Stomach (tissue), 4 donors: ENCODE data around the gene SLC29A2.

Source experiments
- EP300 ChIP-seq: sonication (generic); formaldehyde crosslinking; IDR thresholded peaks from one replicate; pipeline ENCODE4 v1.6.1; 2017; ENCODE audit warnings: antibody characterized with exemption
- TF ChIP-seq, protein P1 (sequence below), 7 experiments: fragments of 450-650 bp in 4 of 7; fragments of 200-600 bp in 3 of 7; sonication (generic) in 3 of 7; IDR thresholded peaks; one replicate each; pipeline ENCODE4 v1.5.1; 2016 to 2019; ENCODE audit warnings: antibody characterized with exemption in 7 of 7, control low read depth in 2 of 7, mild to moderate bottlenecking in 1 of 7

DNA sequence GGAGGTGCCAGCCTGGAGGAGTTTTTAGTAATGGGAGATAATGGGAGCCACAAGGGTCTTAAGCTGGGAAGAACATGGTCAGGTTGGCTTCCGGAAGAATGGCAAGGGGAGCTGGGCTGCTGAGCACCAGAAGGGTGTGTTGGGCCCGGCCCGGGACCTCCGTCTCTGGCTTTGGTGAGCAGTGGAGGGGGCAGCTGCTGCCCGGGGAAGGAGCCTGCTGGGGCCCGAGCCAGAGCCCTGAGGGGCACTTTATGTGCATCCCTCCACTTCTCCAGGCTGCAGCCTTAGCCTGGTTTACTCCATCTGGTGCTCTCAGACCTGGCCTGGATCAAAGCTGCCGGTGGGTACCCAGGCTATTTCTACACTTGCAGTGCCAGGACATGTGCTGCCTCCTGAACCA lies 40.5 kb upstream of the SLC29A2 start:
- TF ChIP-seq, protein P1, sequence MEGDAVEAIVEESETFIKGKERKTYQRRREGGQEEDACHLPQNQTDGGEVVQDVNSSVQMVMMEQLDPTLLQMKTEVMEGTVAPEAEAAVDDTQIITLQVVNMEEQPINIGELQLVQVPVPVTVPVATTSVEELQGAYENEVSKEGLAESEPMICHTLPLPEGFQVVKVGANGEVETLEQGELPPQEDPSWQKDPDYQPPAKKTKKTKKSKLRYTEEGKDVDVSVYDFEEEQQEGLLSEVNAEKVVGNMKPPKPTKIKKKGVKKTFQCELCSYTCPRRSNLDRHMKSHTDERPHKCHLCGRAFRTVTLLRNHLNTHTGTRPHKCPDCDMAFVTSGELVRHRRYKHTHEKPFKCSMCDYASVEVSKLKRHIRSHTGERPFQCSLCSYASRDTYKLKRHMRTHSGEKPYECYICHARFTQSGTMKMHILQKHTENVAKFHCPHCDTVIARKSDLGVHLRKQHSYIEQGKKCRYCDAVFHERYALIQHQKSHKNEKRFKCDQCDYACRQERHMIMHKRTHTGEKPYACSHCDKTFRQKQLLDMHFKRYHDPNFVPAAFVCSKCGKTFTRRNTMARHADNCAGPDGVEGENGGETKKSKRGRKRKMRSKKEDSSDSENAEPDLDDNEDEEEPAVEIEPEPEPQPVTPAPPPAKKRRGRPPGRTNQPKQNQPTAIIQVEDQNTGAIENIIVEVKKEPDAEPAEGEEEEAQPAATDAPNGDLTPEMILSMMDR (IDR thresholded peaks at IDR 0.05), result no peak
- no peak for TF ChIP-seq EP300
